H1 (cell line): ENCODE data around the gene RRP1B. TPM values are rescaled to one million over a fixed set of nuclear protein-coding genes. Genes with fewer than 3 reads are reported as not detected.

Source experiments
- CTCF ChIA-PET: fragments of 300-600 bp; sonication (Branson Sonifier 250); formaldehyde crosslinking; loops from one replicate; lab custom pipeline; 2021; ENCODE audit not compliant: partially characterized antibody; lab: Charles Lee
- POLR2A ChIA-PET: fragments of 300-600 bp; sonication (Branson Sonifier 250); formaldehyde crosslinking; loops from one replicate; lab custom pipeline; 2021; ENCODE audit warnings: inconsistent platforms; ENCODE audit not compliant: partially characterized antibody; lab: Charles Lee
- DNase-seq, 2 experiments: peaks; one replicate each; pipeline versions ENCODE4 v3.0.0 to v3.0.0-alpha.2; 2010 to 2022; ENCODE audit warnings: low spot score in 2 of 2, low read depth in 1 of 2, mixed read lengths in 1 of 2
- FAIRE-seq: peaks from 2 replicates; lab custom pipeline; 2011; peaks lifted over from hg19 to GRCh38; lab: Jason Lieb, UNC
- H2AFZ ChIP-seq: 2 replicates; pipeline ENCODE4 v1.8.1; 2012; ENCODE audit warnings: low read length, inconsistent platforms
- H2AK5ac ChIP-seq: 2 replicates; pipeline ENCODE4 v1.6.1; 2013; ENCODE audit warnings: low read depth, low read length
- H2BK120ac ChIP-seq: replicated peaks from 2 replicates; pipeline ENCODE3; 2013; ENCODE audit warnings: low read depth, low read length, inconsistent platforms
- H2BK12ac ChIP-seq: 2 replicates; pipeline ENCODE4 v1.6.1; 2013; ENCODE audit warnings: low read depth, low read length
- H2BK15ac ChIP-seq: 2 replicates; pipeline ENCODE4 v1.6.1; 2013; ENCODE audit warnings: low read length
- H2BK20ac ChIP-seq: 2 replicates; pipeline ENCODE4 v1.6.1; 2013; ENCODE audit warnings: low read length
- H2BK5ac ChIP-seq: 2 replicates; pipeline ENCODE4 v1.6.1; 2013; ENCODE audit warnings: low read depth, low read length
- H3K14ac ChIP-seq: 2 replicates; pipeline ENCODE4 v1.6.1; 2013; ENCODE audit warnings: inconsistent platforms; ENCODE audit not compliant: insufficient read length
- H3K18ac ChIP-seq: 2 replicates; pipeline ENCODE4 v1.6.1; 2013; ENCODE audit warnings: low read length; ENCODE audit errors: extremely low read depth
- H3K23ac ChIP-seq: 2 replicates; pipeline ENCODE4 v1.6.1; 2013; ENCODE audit warnings: inconsistent platforms; ENCODE audit not compliant: insufficient read length
- H3K23me2 ChIP-seq: 2 replicates; pipeline ENCODE4 v1.6.1; 2013; ENCODE audit warnings: low read depth, low read length
- H3K27ac ChIP-seq: 2 replicates; pipeline ENCODE4 v1.6.1; 2011; ENCODE audit warnings: low read depth, low read length, inconsistent platforms
- H3K27me3 ChIP-seq, 4 experiments: replicated peaks in 1 of 4; 1 replicate in 1 of 4; 2 replicates in 3 of 4; pipeline versions ENCODE4 v1.6.1 to v1.8.1; 2011 to 2013; ENCODE audit warnings: low read length in 3 of 4, mild to moderate bottlenecking in 3 of 4, inconsistent platforms in 2 of 4, mixed read lengths in 2 of 4, moderate library complexity in 1 of 4; ENCODE audit not compliant: control insufficient read depth in 3 of 4, insufficient read depth in 3 of 4; ENCODE audit errors: extremely low read depth in 1 of 4
- H3K36me3 ChIP-seq, 4 experiments: 2 replicates each; pipeline versions ENCODE4 v1.6.1 to v1.8.1; 2011 to 2013; ENCODE audit warnings: mild to moderate bottlenecking in 4 of 4, low read length in 3 of 4, moderate library complexity in 2 of 4, control low read depth in 1 of 4, inconsistent platforms in 1 of 4; ENCODE audit not compliant: insufficient read depth in 4 of 4, control insufficient read depth in 2 of 4
- H3K4ac ChIP-seq: replicated peaks from 2 replicates; pipeline ENCODE3; 2013; ENCODE audit warnings: low read length, low read depth, mixed read lengths, inconsistent platforms; ENCODE audit not compliant: insufficient read length
- H3K4me1 ChIP-seq, 4 experiments: replicated peaks in 1 of 4; 1 replicate in 1 of 4; 2 replicates in 3 of 4; pipeline versions ENCODE4 v1.6.1 to v1.8.1; 2011 to 2013; ENCODE audit warnings: low read length in 3 of 4, inconsistent platforms in 2 of 4, mixed read lengths in 1 of 4; ENCODE audit not compliant: insufficient read depth in 4 of 4, control insufficient read depth in 3 of 4
- H3K4me2 ChIP-seq, 2 experiments: 2 replicates each; pipeline versions ENCODE4 v1.6.1 to v1.8.1; 2011 to 2013; ENCODE audit warnings: low read depth in 2 of 2, low read length in 2 of 2, control low read depth in 1 of 2, inconsistent platforms in 1 of 2, mild to moderate bottlenecking in 1 of 2; ENCODE audit not compliant: insufficient read depth in 1 of 2
- H3K4me3 ChIP-seq, 4 experiments: fragments of 200-600, 300-600 bp in 1 of 4; sonication (generic), shearing (Covaris generic), sonication (Bioruptor Twin) in 1 of 4; 2 replicates each; pipeline versions ENCODE4 v1.5.1 to v1.8.1; 2011 to 2016; ENCODE audit warnings: low read length in 4 of 4, low read depth in 3 of 4, control low read depth in 2 of 4, inconsistent platforms in 2 of 4, mild to moderate bottlenecking in 2 of 4, mixed read lengths in 1 of 4, moderate library complexity in 1 of 4; ENCODE audit not compliant: insufficient read depth in 2 of 4; ENCODE audit errors: extremely low read depth in 1 of 4
- H3K56ac ChIP-seq: replicated peaks from 2 replicates; pipeline ENCODE3; 2013; ENCODE audit warnings: low read depth, mild to moderate bottlenecking, mixed read lengths, low read length, inconsistent platforms; ENCODE audit not compliant: insufficient read length
- H3K79me1 ChIP-seq: 2 replicates; pipeline ENCODE4 v1.6.1; 2013; ENCODE audit warnings: low read depth, low read length, control low read depth
- H3K79me2 ChIP-seq, 2 experiments: 2 replicates each; pipeline versions ENCODE4 v1.6.1 to v1.8.1; 2012 to 2013; ENCODE audit warnings: low read length in 2 of 2, mild to moderate bottlenecking in 2 of 2, inconsistent platforms in 1 of 2; ENCODE audit not compliant: insufficient read depth in 2 of 2, control insufficient read depth in 1 of 2
- H3K9ac ChIP-seq, 4 experiments: replicated peaks in 1 of 4; 1 replicate in 1 of 4; 2 replicates in 3 of 4; pipeline versions ENCODE4 v1.6.1 to v1.8.1; 2011 to 2013; ENCODE audit warnings: low read depth in 3 of 4, low read length in 3 of 4, control low read depth in 2 of 4, mild to moderate bottlenecking in 2 of 4, moderate library complexity in 2 of 4, inconsistent platforms in 1 of 4; ENCODE audit errors: extremely low read depth in 1 of 4
- H3K9me3 ChIP-seq, 2 experiments: 2 replicates each; pipeline versions ENCODE4 v1.6.1 to v1.8.1; 2012 to 2013; ENCODE audit warnings: mild to moderate bottlenecking in 2 of 2, moderate library complexity in 2 of 2, control low read depth in 1 of 2, inconsistent platforms in 1 of 2, low read depth in 1 of 2, low read length in 1 of 2, mixed read lengths in 1 of 2; ENCODE audit not compliant: insufficient read depth in 2 of 2
- H4K20me1 ChIP-seq, 2 experiments: replicated peaks in 1 of 2; 2 replicates each; pipeline versions ENCODE3 to v1.8.1; 2011 to 2013; ENCODE audit warnings: inconsistent platforms in 2 of 2, low read length in 2 of 2, mild to moderate bottlenecking in 1 of 2; ENCODE audit not compliant: insufficient read depth in 2 of 2, control insufficient read depth in 1 of 2
- H4K5ac ChIP-seq: 2 replicates; pipeline ENCODE4 v1.6.1; 2013; ENCODE audit warnings: low read length, low read depth, mixed read lengths, inconsistent platforms; ENCODE audit not compliant: insufficient read length
- H4K8ac ChIP-seq: 2 replicates; pipeline ENCODE4 v1.8.0; 2013; ENCODE audit warnings: mild to moderate bottlenecking, moderate library complexity, low read length, inconsistent platforms; ENCODE audit not compliant: insufficient read depth; ENCODE audit errors: extremely low read depth
- H4K91ac ChIP-seq: replicated peaks from 2 replicates; pipeline ENCODE3; 2013; ENCODE audit warnings: low read length, mixed read lengths, inconsistent platforms; ENCODE audit not compliant: insufficient read length
- ASH2L ChIP-seq: fragments of 200-600, 300-600 bp; sonication (generic); IDR thresholded peaks from one replicate; pipeline ENCODE4 v1.7.1; 2017; ENCODE audit warnings: low read length
- ATF3 ChIP-seq: IDR thresholded peaks from 2 replicates; pipeline ENCODE4 v1.6.1; 2011; ENCODE audit warnings: low read depth, mild to moderate bottlenecking, low read length; ENCODE audit not compliant: insufficient read depth
- CBX8 ChIP-seq: fragments of 300-800, 300-1000 bp; sonication (generic); IDR thresholded peaks from 2 replicates; pipeline ENCODE4 v1.7.1; 2016; ENCODE audit warnings: low read depth, low read length, borderline replicate concordance
- CREB1 ChIP-seq: IDR thresholded peaks from 2 replicates; pipeline ENCODE4 v1.6.1; 2012; ENCODE audit warnings: inconsistent platforms
- E2F6 ChIP-seq: IDR thresholded peaks from 2 replicates; pipeline ENCODE4 v1.6.1; 2012; ENCODE audit warnings: inconsistent platforms
- HDAC6 ChIP-seq: IDR thresholded peaks from one replicate; pipeline ENCODE4 v1.7.1; 2012; ENCODE audit warnings: low read depth, mild to moderate bottlenecking, inconsistent platforms, low read length, moderate library complexity
- KDM1A ChIP-seq: fragments of 200-600, 300-600 bp; sonication (generic); IDR thresholded peaks from 2 replicates; pipeline ENCODE4 v1.7.1; 2016; ENCODE audit warnings: mild to moderate bottlenecking, low read length, borderline replicate concordance
- KDM4A ChIP-seq: IDR thresholded peaks from one replicate; pipeline ENCODE4 v1.7.1; 2012; ENCODE audit warnings: low read depth, mild to moderate bottlenecking, moderate library complexity, low read length, inconsistent platforms; ENCODE audit not compliant: severe bottlenecking
- MAX ChIP-seq: IDR thresholded peaks from 2 replicates; pipeline ENCODE4 v1.6.1; 2012; ENCODE audit warnings: inconsistent platforms
- SRF ChIP-seq: IDR thresholded peaks from 2 replicates; pipeline ENCODE4 v1.6.1; 2011; ENCODE audit warnings: mild to moderate bottlenecking, low read depth, low read length, moderate library complexity
- ZNF274 ChIP-seq: IDR thresholded peaks from 2 replicates; pipeline ENCODE4 v1.7.0; 2012; ENCODE audit warnings: low read length, borderline replicate concordance; ENCODE audit errors: extremely low read depth
- WGBS, 2 experiments: shearing (Covaris generic) in 1 of 2; methylation state at CpG; one replicate each; pipeline versions ENCODE4 v1.1.6 to v1.1.7; 2013 to 2015; ENCODE audit warnings: low lambda C conversion rate in 2 of 2, mixed read lengths in 2 of 2, inconsistent platforms in 1 of 2, low coverage in 1 of 2, missing lambda C conversion rate in 1 of 2; ENCODE audit not compliant: insufficient replicate concordance in 2 of 2, insufficient coverage in 1 of 2, insufficient read length in 1 of 2; ENCODE audit errors: extremely low coverage in 1 of 2, missing lambda C conversion rate in 1 of 2; 5-methylcytosine and 5-hydroxymethylcytosine counted together
- polyA plus RNA-seq, 7 experiments: library from polyadenylated mRNA; depleted of rRNA in 3 of 7; stranded (reverse) in 5 of 7; unstranded in 2 of 7; fragments of >200 nt in 5 of 7; fragments of 200-250 nt in 2 of 7; gene quantifications; 1 replicate in 5 of 7; 2 replicates in 1 of 7; 4 replicates in 1 of 7; pipeline versions ENCODE4 v1.2.1 to v1.2.3, GENCODE V29; 2011 to 2013; ENCODE audit warnings: missing spikeins in 2 of 7, mixed read lengths in 2 of 7
- total RNA-seq: library from RNA; stranded (reverse); fragmentation: NEBNext Ultra II Directional; extraction: Animal tissue kit (Norgen Biotek cat#: 25700); gene quantifications from 2 replicates; pipeline ENCODE4 v1.2.1, GENCODE V29; 2021

Gene RRP1B
- total and polyA plus RNA-seq, 2 of the 8 experiments (the other 6 are each of a cell fraction or from before 2014, with no cell fraction given) = 25.8 to 97.3 TPM

- Histone ChIP-seq H2BK120ac (no peak overlapping the region), H2BK15ac (no peak overlapping the region), H2AK5ac (no peak overlapping the region), H3K14ac (no peak overlapping the region), H4K20me1 (peaks cover 0 to 1% of the 10 kb centered on the region in 2 experiments), H3K4me3 (no peak overlapping the region), H4K8ac (no peak overlapping the region), H2BK5ac (no peak overlapping the region), H3K27ac (no peak overlapping the region), H3K56ac (no peak overlapping the region), H3K23ac (no peak overlapping the region), H3K27me3 (no peaks in the 10 kb centered on the region), H3K79me1 (no peaks in the 10 kb centered on the region), H3K9me3 (no peaks in the 10 kb centered on the region), H3K4me1 (no peaks in the 10 kb centered on the region), H3K79me2 (no peaks in the 10 kb centered on the region), H2AFZ (no peak overlapping the region), H4K5ac (no peak overlapping the region), H3K23me2 (no peaks in the 10 kb centered on the region), H2BK12ac (no peak overlapping the region), H3K4me2 (no peak overlapping the region), H4K91ac (no peak overlapping the region), H2BK20ac (no peak overlapping the region), H3K4ac (no peak overlapping the region), H3K9ac (no peak overlapping the region), H3K18ac (no peak overlapping the region), H3K36me3 (no peaks in the 10 kb centered on the region)
- WGBS, 2 experiments = 85% methylated on average over 3 of the region's 3 CpGs; no CpG with 5 or more reads in 1 of the 2 experiments
- FAIRE-seq (no peak), DNase-seq (no peak)
- CTCF ChIA-PET = interaction anchor here (0.6 kb wide), 1 partner anchor 308 kb away, joined by 3 read pairs; no protein-coding TSS in a partner anchor
- POLR2A ChIA-PET = no interaction called here
- no peak for TF ChIP-seq KDM4A
- TF ChIP-seq ATF3 = no peak
- no peak for TF ChIP-seq MAX
- TF ChIP-seq E2F6 = no peak
- no peak for TF ChIP-seq CBX8
- no peak for TF ChIP-seq ASH2L
- no peak for TF ChIP-seq CREB1
- no peak for TF ChIP-seq HDAC6
- no peak for TF ChIP-seq ZNF274
- no peak for TF ChIP-seq KDM1A
- no peak for TF ChIP-seq SRF
These were observed 21.7 kb upstream of the RRP1B start for GRCh38 chr21:43637530-43638158.
